ENCODE measurements around the gene MOGAT2. TPM values are rescaled to one million over a fixed set of nuclear protein-coding genes. Genes with fewer than 3 reads are reported as not detected.
A peak's percentile ranks its signal among the peaks of the same experiment; 100 is the strongest.

Gene MOGAT2
- total RNA-seq, 4 donors from 2014 or later: 154 to 251 (median 183) TPM

GRCh38 chr11:75689863-75690609 is 27.6 kb upstream of the MOGAT2 start:
- WGBS, 2 donors (ENCODE audit: low coverage in 1 of 2): 70 to 77% methylated on average over 2 to 3 of the region's 3 CpGs
- no peak for DNase-seq
- no peak overlapping the region for H3K4me3 ChIP-seq

GRCh38 chr11:75691804-75692203 is 25.8 kb upstream of the MOGAT2 start:
- no peak for DNase-seq
- no peaks in the 10 kb centered on the region for H3K4me1 ChIP-seq
- H3K27ac ChIP-seq: no peak overlapping the region
- H3K36me3 ChIP-seq: no peaks in the 10 kb centered on the region
- in situ Hi-C loops (cut with MboI; ENCODE audit: low pct_ligation_motif_present in 1 of 4, low pct_unique_long_range_greater_than_20kb in 1 of 4, low sequenced_read_pairs in 3 of 4) (no loop called here), intact Hi-C loops (cut with DNase I; ENCODE audit: low total_unique reads) (no loop called here)
- WGBS, 2 donors (ENCODE audit: low coverage in 1 of 2): 66% methylated on average over 4 of the region's 4 CpGs; no CpG with 5 or more reads in 1 of the 2 donors
- H3K27me3 ChIP-seq: no peaks in the 10 kb centered on the region
- TF ChIP-seq POLR2AphosphoS5 (IDR thresholded peaks at IDR 0.05) (peak in 2 of 3 donors; percentile 24 to 78), POLR2A (IDR thresholded peaks at IDR 0.05) (no peak)
- peaks cover 0 to 4% of the 10 kb centered on the region in 2 donors for H3K9me3 ChIP-seq
- no peak overlapping the region for H3K4me3 ChIP-seq

More at GRCh38 chr11:75689863-75690609, 27.6 kb upstream of the MOGAT2 start:
- Histone ChIP-seq H3K36me3 (no peaks in the 10 kb centered on the region), H3K27me3 (no peaks in the 10 kb centered on the region), H3K9me3 (peaks cover 0 to 9% of the 10 kb centered on the region in 2 donors), H3K4me1 (no peaks in the 10 kb centered on the region), H3K27ac (no peak overlapping the region)
- TF ChIP-seq POLR2A (IDR thresholded peaks at IDR 0.05): no peak
- TF ChIP-seq EP300 (IDR thresholded peaks at IDR 0.05; ENCODE audit: low read depth): no peak
- TF ChIP-seq CTCF (IDR thresholded peaks at IDR 0.05): no peak
- TF ChIP-seq POLR2AphosphoS5 (IDR thresholded peaks at IDR 0.05): no peak
- intact Hi-C loops (cut with DNase I; ENCODE audit: low total_unique reads): no loop called here
- in situ Hi-C loops (cut with MboI; ENCODE audit: low pct_ligation_motif_present in 1 of 4, low pct_unique_long_range_greater_than_20kb in 1 of 4, low sequenced_read_pairs in 3 of 4): no loop called here

GRCh38 chr11:75697906-75698581 is 19.6 kb upstream of the MOGAT2 start:
- Histone ChIP-seq H3K4me1 (no peaks in the 10 kb centered on the region), H3K36me3 (no peaks in the 10 kb centered on the region), H3K27ac (no peak overlapping the region), H3K4me3 (no peak overlapping the region), H3K27me3 (no peaks in the 10 kb centered on the region), H3K9me3 (peaks cover 0 to 4% of the 10 kb centered on the region in 2 donors)
- in situ Hi-C loops (cut with MboI; ENCODE audit: low pct_ligation_motif_present in 1 of 4, low pct_unique_long_range_greater_than_20kb in 1 of 4, low sequenced_read_pairs in 3 of 4): no loop called here
- TF ChIP-seq CTCF (IDR thresholded peaks at IDR 0.05) (no peak), POLR2AphosphoS5 (IDR thresholded peaks at IDR 0.05) (no peak), EP300 (IDR thresholded peaks at IDR 0.05; ENCODE audit: low read depth) (no peak), POLR2A (IDR thresholded peaks at IDR 0.05) (no peak)
- DNase-seq: no peak
- intact Hi-C loops (cut with DNase I; ENCODE audit: low total_unique reads): no loop called here
- WGBS, 2 donors (ENCODE audit: low coverage in 1 of 2): 77 to 81% methylated on average over 3 to 4 of the region's 4 CpGs

GRCh38 chr11:75700940-75701339 is 16.7 kb upstream of the MOGAT2 start:
- Histone ChIP-seq H3K36me3 (no peaks in the 10 kb centered on the region), H3K4me1 (peaks cover 0 to 2% (median under 1%) of the 10 kb centered on the region in 4 donors), H3K9me3 (no peaks in the 10 kb centered on the region), H3K27me3 (no peaks in the 10 kb centered on the region), H3K4me3 (no peak overlapping the region), H3K27ac (no peak overlapping the region)
- WGBS, 2 donors (ENCODE audit: low coverage in 1 of 2): 64% methylated on average over 2 of the region's 2 CpGs; no CpG with 5 or more reads in 1 of the 2 donors
- DNase-seq: no peak
- in situ Hi-C loops (cut with MboI; ENCODE audit: low pct_ligation_motif_present in 1 of 4, low pct_unique_long_range_greater_than_20kb in 1 of 4, low sequenced_read_pairs in 3 of 4): no loop called here
- intact Hi-C loops (cut with DNase I; ENCODE audit: low total_unique reads): no loop called here
- TF ChIP-seq POLR2AphosphoS5 (IDR thresholded peaks at IDR 0.05) (no peak), CTCF (IDR thresholded peaks at IDR 0.05) (no peak), POLR2A (IDR thresholded peaks at IDR 0.05) (no peak), EP300 (IDR thresholded peaks at IDR 0.05; ENCODE audit: low read depth) (no peak)
